ENCODE data around the gene NCAM1.

Gene NCAM1

GRCh38 chr11:113137713-113138529 lies 176.7 kb downstream of the NCAM1 start:
- no peak for TF ChIP-seq CTCF (conservative IDR thresholded peaks at IDR 0.05; ENCODE audit: low read length)
- no peak overlapping the region for H3K4me3 ChIP-seq (ENCODE audit: low read length)
- DNase-seq (ENCODE audit: low read depth) = no peak

DNA sequence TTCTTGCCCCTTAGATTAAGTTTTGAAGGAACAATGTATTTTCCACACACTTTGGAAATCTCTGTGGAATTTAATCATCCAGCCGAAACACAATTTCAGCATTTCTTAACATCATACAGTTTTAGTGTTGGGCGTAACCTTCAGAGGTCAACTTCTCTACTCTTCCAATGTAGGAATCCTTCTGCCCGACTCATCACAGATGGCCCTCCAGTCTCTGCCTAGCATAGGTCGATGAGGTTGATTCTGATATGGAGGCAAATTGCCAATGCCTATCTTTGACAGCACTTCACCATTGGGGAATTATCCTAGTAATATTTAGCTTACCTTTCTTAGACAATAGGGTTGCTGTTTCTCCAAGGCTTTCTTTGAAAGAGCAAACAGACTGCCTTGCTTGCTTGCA lies 177.5 kb downstream of the NCAM1 start:
- DNase-seq (ENCODE audit: low read depth) = no peak
- no peak overlapping the region for H3K4me3 ChIP-seq (ENCODE audit: low read length)
- no peak for TF ChIP-seq CTCF (conservative IDR thresholded peaks at IDR 0.05; ENCODE audit: low read length)

- no peak for TF ChIP-seq CTCF (conservative IDR thresholded peaks at IDR 0.05; ENCODE audit: low read length)
- no peak for DNase-seq (ENCODE audit: low read depth)
- no peak overlapping the region for H3K4me3 ChIP-seq (ENCODE audit: low read length)
These were observed 179.8 kb downstream of the NCAM1 start for GRCh38 chr11:113141010-113141409.

- no peak for TF ChIP-seq CTCF (conservative IDR thresholded peaks at IDR 0.05; ENCODE audit: low read length)
- no peak overlapping the region for H3K4me3 ChIP-seq (ENCODE audit: low read length)
- no peak for DNase-seq (ENCODE audit: low read depth)
These were observed 181.3 kb downstream of the NCAM1 start for GRCh38 chr11:113142508-113142907.

GRCh38 chr11:113147249-113147648 lies 186.0 kb downstream of the NCAM1 start:
- H3K4me3 ChIP-seq (ENCODE audit: low read length) = no peak overlapping the region
- TF ChIP-seq CTCF (conservative IDR thresholded peaks at IDR 0.05; ENCODE audit: low read length) = no peak
- DNase-seq (ENCODE audit: low read depth) = no peak

GRCh38 chr11:113148076-113148475 lies 186.9 kb downstream of the NCAM1 start:
- no peak for DNase-seq (ENCODE audit: low read depth)
- no peak overlapping the region for H3K4me3 ChIP-seq (ENCODE audit: low read length)
- no peak for TF ChIP-seq CTCF (conservative IDR thresholded peaks at IDR 0.05; ENCODE audit: low read length)

DNA sequence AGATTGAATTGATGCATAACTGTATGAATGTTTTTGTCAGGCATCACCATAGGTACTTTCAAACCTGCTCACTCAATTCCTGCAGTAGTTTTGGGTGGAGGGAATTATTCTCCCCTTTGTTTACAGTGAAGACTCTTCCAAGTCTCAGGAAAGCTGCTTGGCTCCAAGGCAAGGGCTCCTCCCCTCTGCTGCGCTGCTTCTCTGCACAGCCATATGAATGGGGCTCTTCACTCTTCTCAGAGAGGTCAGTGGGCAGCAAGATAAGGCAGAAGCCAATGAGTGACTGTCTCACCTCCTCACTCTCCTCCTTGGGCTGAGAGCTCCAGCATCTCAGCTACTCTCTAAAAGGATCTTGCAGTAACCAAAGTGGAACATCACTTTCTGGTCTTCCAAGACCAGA lies 187.4 kb downstream of the NCAM1 start:
- no peak overlapping the region for H3K4me3 ChIP-seq (ENCODE audit: low read length)
- no peak for DNase-seq (ENCODE audit: low read depth)
- TF ChIP-seq CTCF (conservative IDR thresholded peaks at IDR 0.05; ENCODE audit: low read length) = no peak
